Activated CD8-positive, alpha-beta memory T cell treated with anti-CD3 and anti-CD28 coated beads, Interleukin-2, amount 50 U/mL, for 24 hours (primary cell): ENCODE measurements around the gene CLEC1A.

Experiments used
- DNase-seq: peaks from one replicate; pipeline ENCODE4 v3.0.0-alpha.2; 2020; ENCODE audit errors: extremely low read depth

Gene CLEC1A

GRCh38 chr12:10098791-10099190 lies at the start of gene CLEC1A:
CLEC1A (minus strand) TSS chr12:10098985; CDS start chr12:10098922, 63 bp downstream.
- DNase-seq: no peak

GRCh38 chr12:10147714-10148403 lies 49.1 kb upstream of the CLEC1A start:
- DNase-seq: no peak

- no peak for DNase-seq
Measured at GRCh38 chr12:10142976-10143589, 44.3 kb upstream of the CLEC1A start.

GRCh38 chr12:10140001-10140400 lies 41.2 kb upstream of the CLEC1A start:
- DNase-seq: no peak

- no peak for DNase-seq
Measured at GRCh38 chr12:10136637-10137205, 37.9 kb upstream of the CLEC1A start.

- no peak for DNase-seq
Measured at GRCh38 chr12:10135126-10135525, 36.3 kb upstream of the CLEC1A start.

- DNase-seq: no peak
Measured at GRCh38 chr12:10132850-10133370, 34.1 kb upstream of the CLEC1A start.

- DNase-seq: no peak
Measured at GRCh38 chr12:10131111-10131690, 32.4 kb upstream of the CLEC1A start.

GRCh38 chr12:10130042-10130441 lies 31.3 kb upstream of the CLEC1A start, which contains the start of gene CLEC7A:
CLEC7A (minus strand) TSS chr12:10130199; CDS start chr12:10130082, 117 bp downstream.
- DNase-seq: no peak

- DNase-seq: no peak
Measured at GRCh38 chr12:10128687-10129086, 29.9 kb upstream of the CLEC1A start.

GRCh38 chr12:10126413-10126812 lies 27.6 kb upstream of the CLEC1A start:
- no peak for DNase-seq

- no peak for DNase-seq
Measured at GRCh38 chr12:10122689-10123088, 23.9 kb upstream of the CLEC1A start.

GRCh38 chr12:10121278-10121677 lies 22.5 kb upstream of the CLEC1A start:
- no peak for DNase-seq

- no peak for DNase-seq
Measured at GRCh38 chr12:10119066-10119465, 20.3 kb upstream of the CLEC1A start.

GRCh38 chr12:10115890-10116289 lies 17.1 kb upstream of the CLEC1A start:
- DNase-seq: no peak

- DNase-seq: no peak
Measured at GRCh38 chr12:10115311-10115710, 16.5 kb upstream of the CLEC1A start.

- no peak for DNase-seq
Measured at GRCh38 chr12:10113920-10114319, 15.1 kb upstream of the CLEC1A start.

- DNase-seq: no peak
Measured at GRCh38 chr12:10113075-10113474, 14.3 kb upstream of the CLEC1A start.

- no peak for DNase-seq
Measured at GRCh38 chr12:10111451-10111850, 12.7 kb upstream of the CLEC1A start.

GRCh38 chr12:10110256-10110844 lies 11.6 kb upstream of the CLEC1A start:
- no peak for DNase-seq

GRCh38 chr12:10102322-10102721 lies 3.5 kb upstream of the CLEC1A start:
- no peak for DNase-seq

- DNase-seq: no peak
Measured at GRCh38 chr12:10101648-10102220, 2.9 kb upstream of the CLEC1A start.
